SK-N-SH (cell line): ENCODE measurements around the gene ADAMTS13. TPM values are rescaled to one million over a fixed set of nuclear protein-coding genes. Genes with fewer than 3 reads are reported as not detected.

ENCODE experiments used
- CTCF ChIA-PET: fragments of 300-600, 350-600 bp; formaldehyde crosslinking; extraction: SDS; loops from one replicate; lab custom pipeline; 2021; lab: Yijun Ruan, JAX
- POLR2A ChIA-PET: fragments of 350-600 bp; sonication (Branson Sonifier 250); formaldehyde crosslinking; extraction: SDS; loops from one replicate; lab custom pipeline; 2020; ENCODE audit warnings: antibody characterized with exemption, inconsistent platforms; lab: Yijun Ruan, JAX
- DNase-seq: peaks from one replicate; pipeline ENCODE4 v3.0.0; 2012
- H2AFZ ChIP-seq: fragments of 200-600 bp; sonication (generic); 2 replicates; pipeline ENCODE4 v1.8.1; 2016; ENCODE audit warnings: antibody characterized with exemption, mild to moderate bottlenecking, low read depth
- H3F3A ChIP-seq: fragments of 200-600 bp; sonication (generic); replicated peaks from 2 replicates; pipeline ENCODE3; 2016; ENCODE audit warnings: antibody characterized with exemption, mild to moderate bottlenecking; ENCODE audit not compliant: insufficient read depth
- H3K27ac ChIP-seq, 2 experiments: fragments of 200-500 bp in 1 of 2; fragments of 200-600 bp in 1 of 2; sonication (Bioruptor generic) in 1 of 2; sonication (generic), shearing (Covaris generic) in 1 of 2; 2 replicates each; pipeline versions ENCODE4 v1.5.1 to v1.6.1; 2014 to 2016; ENCODE audit warnings: low read depth in 2 of 2, inconsistent platforms in 1 of 2, low read length in 1 of 2, mild to moderate bottlenecking in 1 of 2, mixed read lengths in 1 of 2
- H3K27me3 ChIP-seq: fragments of 200-600 bp; sonication (generic), shearing (Covaris generic); 2 replicates; pipeline ENCODE4 v1.6.1; 2016; ENCODE audit warnings: mixed run types; ENCODE audit not compliant: insufficient read depth
- H3K36me3 ChIP-seq, 2 experiments: fragments of 200-500 bp in 1 of 2; fragments of 200-600 bp in 1 of 2; sonication (Bioruptor generic) in 1 of 2; sonication (generic) in 1 of 2; replicated peaks in 1 of 2; 2 replicates each; pipeline versions ENCODE3 to v1.5.1; 2014 to 2016; ENCODE audit warnings: low read length in 1 of 2, mild to moderate bottlenecking in 1 of 2; ENCODE audit not compliant: insufficient read depth in 2 of 2, control insufficient read depth in 1 of 2
- H3K4me1 ChIP-seq, 2 experiments: fragments of 200-500 bp in 1 of 2; fragments of 200-600 bp in 1 of 2; sonication (Bioruptor generic) in 1 of 2; sonication (generic), shearing (Covaris generic) in 1 of 2; 2 replicates each; pipeline versions ENCODE4 v1.5.1 to v1.6.1; 2014 to 2016; ENCODE audit warnings: low read depth in 1 of 2, low read length in 1 of 2, mixed run types in 1 of 2; ENCODE audit not compliant: insufficient read depth in 2 of 2, control insufficient read depth in 1 of 2
- H3K4me2 ChIP-seq: fragments of 200-600 bp; sonication (generic), shearing (Covaris generic); 2 replicates; pipeline ENCODE4 v1.6.1; 2017; ENCODE audit warnings: mixed run types
- H3K4me3 ChIP-seq, 2 experiments: fragments of 200-500 bp in 1 of 2; fragments of 200-600 bp in 1 of 2; sonication (Bioruptor generic) in 1 of 2; sonication (generic), shearing (Covaris generic) in 1 of 2; 2 replicates each; pipeline versions ENCODE4 v1.5.1 to v1.8.1; 2014 to 2016; ENCODE audit warnings: low read depth in 2 of 2, inconsistent platforms in 1 of 2, low read length in 1 of 2, mild to moderate bottlenecking in 1 of 2, mixed read lengths in 1 of 2, moderate library complexity in 1 of 2
- H3K79me2 ChIP-seq: fragments of 200-600 bp; sonication (generic); 2 replicates; pipeline ENCODE4 v1.8.1; 2017; ENCODE audit warnings: mild to moderate bottlenecking; ENCODE audit not compliant: insufficient read depth
- H3K9ac ChIP-seq: fragments of 200-600 bp; sonication (generic); 2 replicates; pipeline ENCODE4 v1.6.1; 2017; ENCODE audit warnings: mixed run types
- H3K9me2 ChIP-seq: fragments of 200-600 bp; sonication (generic); 2 replicates; pipeline ENCODE4 v1.6.1; 2017; ENCODE audit warnings: mixed run types
- H3K9me3 ChIP-seq: fragments of 200-600 bp; sonication (generic); 2 replicates; pipeline ENCODE4 v1.6.1; 2017; ENCODE audit warnings: mixed run types, mild to moderate bottlenecking, moderate library complexity
- H4K20me1 ChIP-seq: fragments of 200-600 bp; sonication (generic); 2 replicates; pipeline ENCODE4 v1.6.1; 2017; ENCODE audit warnings: mild to moderate bottlenecking, mixed run types; ENCODE audit not compliant: insufficient read depth
- CHD2 ChIP-seq: fragments of 150-350 bp; IDR thresholded peaks from 2 replicates; pipeline ENCODE4 v1.6.1; 2018; ENCODE audit warnings: low read length; ENCODE audit not compliant: partially characterized antibody
- CTCF ChIP-seq: fragments of 200-600 bp; sonication (generic); IDR thresholded peaks from 2 replicates; pipeline ENCODE4 v1.6.1; 2017; ENCODE audit warnings: antibody characterized with exemption, mild to moderate bottlenecking, moderate library complexity
- ELF1 ChIP-seq: IDR thresholded peaks from 2 replicates; pipeline ENCODE4 v1.4.0; 2012
- FOSL2 ChIP-seq: IDR thresholded peaks from 2 replicates; pipeline ENCODE4 v1.4.0; 2012; ENCODE audit warnings: low read depth, mild to moderate bottlenecking, moderate library complexity, borderline replicate concordance
- GABPA ChIP-seq: IDR thresholded peaks from 2 replicates; pipeline ENCODE4 v1.4.0; 2012; ENCODE audit warnings: low read depth, mild to moderate bottlenecking
- GATA2 ChIP-seq: sonication (generic); formaldehyde crosslinking; IDR thresholded peaks from 2 replicates; pipeline ENCODE4 v1.5.0; 2020; ENCODE audit warnings: mild to moderate bottlenecking, missing genetic modification reagents
- MAX ChIP-seq: IDR thresholded peaks from 2 replicates; pipeline ENCODE4 v1.4.0; 2012; ENCODE audit warnings: low read depth
- NFIC ChIP-seq: IDR thresholded peaks from 2 replicates; pipeline ENCODE4 v1.4.0; 2012; ENCODE audit warnings: borderline replicate concordance
- POLR2AphosphoS5 ChIP-seq: IDR thresholded peaks from 2 replicates; pipeline ENCODE4 v1.6.1; 2012; ENCODE audit warnings: low read depth, low read length
- RAD21 ChIP-seq: IDR thresholded peaks from 2 replicates; pipeline ENCODE4 v1.6.1; 2012; ENCODE audit warnings: mild to moderate bottlenecking, low read length
- RCOR1 ChIP-seq: fragments of 150-350 bp; IDR thresholded peaks from 2 replicates; pipeline ENCODE4 v1.6.1; 2017; ENCODE audit warnings: antibody characterized with exemption, low read length
- RFX5 ChIP-seq: IDR thresholded peaks from 2 replicates; pipeline ENCODE4 v1.6.1; 2012; ENCODE audit warnings: mild to moderate bottlenecking, improper control_type of control experiment, low read length
- RXRA ChIP-seq: IDR thresholded peaks from 2 replicates; pipeline ENCODE4 v1.4.0; 2012; ENCODE audit warnings: low read depth, mild to moderate bottlenecking, borderline replicate concordance
- TAF1 ChIP-seq: IDR thresholded peaks from 2 replicates; pipeline ENCODE4 v1.6.1; 2012; ENCODE audit warnings: low read depth, mild to moderate bottlenecking, low read length, moderate library complexity, borderline replicate concordance
- TCF12 ChIP-seq: IDR thresholded peaks from 2 replicates; pipeline ENCODE4 v1.4.0; 2012
- WGBS: methylation state at CpG from one replicate; pipeline ENCODE4 v1.1.6; 2017; ENCODE audit warnings: low lambda C conversion rate; 5-methylcytosine and 5-hydroxymethylcytosine counted together
- polyA plus RNA-seq, 3 experiments: library from polyadenylated mRNA; depleted of rRNA; stranded (reverse); fragments of >200 nt; gene quantifications; 2 replicates each; pipeline ENCODE4 v1.2.3, GENCODE V29; 2012
- TF ChIP-seq, protein P1 (sequence below): IDR thresholded peaks from 2 replicates; pipeline ENCODE4; 2012

Gene ADAMTS13
- polyA plus RNA-seq, 1 of the 3 experiments (the other 2 are of a cell fraction), result 10.6 TPM

DNA sequence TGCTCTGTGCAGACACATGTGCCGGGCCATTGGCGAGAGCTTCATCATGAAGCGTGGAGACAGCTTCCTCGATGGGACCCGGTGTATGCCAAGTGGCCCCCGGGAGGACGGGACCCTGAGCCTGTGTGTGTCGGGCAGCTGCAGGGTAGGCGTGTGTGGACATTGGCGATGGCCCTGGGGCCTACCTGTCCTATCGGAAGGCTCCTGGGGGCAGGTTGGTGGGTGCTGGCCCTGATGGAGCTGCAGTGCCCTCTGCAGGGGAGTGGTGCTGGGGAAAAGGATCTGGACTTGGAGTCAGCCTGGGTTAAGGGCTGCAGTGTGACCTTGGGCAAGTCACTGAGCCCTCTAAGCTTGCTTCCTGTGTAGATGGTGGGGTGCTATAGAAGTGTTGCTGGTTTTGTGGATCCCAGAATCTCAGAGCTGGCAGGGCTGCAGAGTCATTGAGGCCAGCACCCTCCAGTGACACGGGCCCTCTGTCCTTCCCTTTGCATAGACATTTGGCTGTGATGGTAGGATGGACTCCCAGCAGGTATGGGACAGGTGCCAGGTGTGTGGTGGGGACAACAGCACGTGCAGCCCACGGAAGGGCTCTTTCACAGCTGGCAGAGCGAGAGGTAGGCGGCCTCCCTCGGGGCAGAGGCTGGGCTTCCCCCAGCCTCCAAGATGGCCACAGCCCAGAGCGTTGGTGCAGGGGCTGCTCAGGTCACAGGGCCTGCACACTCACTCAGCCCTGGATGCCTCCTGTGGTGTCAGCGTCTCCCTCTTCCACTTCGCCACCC lies 15.8 kb downstream of the ADAMTS13 start (continued):
- TF ChIP-seq RAD21, result no peak
- no peak for TF ChIP-seq RXRA
- no peak for TF ChIP-seq MAX
- TF ChIP-seq POLR2AphosphoS5, result no peak
- TF ChIP-seq CTCF, result no peak

GRCh38 chr9:133439337-133439736 lies 17.2 kb downstream of the ADAMTS13 start:
- TF ChIP-seq TCF12 (no peak), TAF1 (no peak), GABPA (no peak), RFX5 (no peak), RCOR1 (no peak), GATA2 (CRISPR knock-in tag) (no peak), CHD2 (no peak), FOSL2 (no peak), ELF1 (no peak), CTCF (no peak), NFIC (no peak)
- TF ChIP-seq, protein P1, sequence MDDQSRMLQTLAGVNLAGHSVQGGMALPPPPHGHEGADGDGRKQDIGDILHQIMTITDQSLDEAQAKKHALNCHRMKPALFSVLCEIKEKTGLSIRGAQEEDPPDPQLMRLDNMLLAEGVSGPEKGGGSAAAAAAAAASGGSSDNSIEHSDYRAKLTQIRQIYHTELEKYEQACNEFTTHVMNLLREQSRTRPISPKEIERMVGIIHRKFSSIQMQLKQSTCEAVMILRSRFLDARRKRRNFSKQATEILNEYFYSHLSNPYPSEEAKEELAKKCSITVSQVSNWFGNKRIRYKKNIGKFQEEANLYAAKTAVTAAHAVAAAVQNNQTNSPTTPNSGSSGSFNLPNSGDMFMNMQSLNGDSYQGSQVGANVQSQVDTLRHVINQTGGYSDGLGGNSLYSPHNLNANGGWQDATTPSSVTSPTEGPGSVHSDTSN, result no peak
- ChIA-PET CTCF (interaction anchor here (0.9 kb wide), 1 partner anchor 47 kb away, joined by 3 read pairs; no protein-coding TSS in a partner anchor), POLR2A (no interaction called here)
- Histone ChIP-seq H3K4me2 (no peak overlapping the region), H3K4me1 (no peaks in the 10 kb centered on the region), H3K9me3 (no peaks in the 10 kb centered on the region), H3K27me3 (no peaks in the 10 kb centered on the region), H3K36me3 (no peaks in the 10 kb centered on the region), H3K79me2 (no peaks in the 10 kb centered on the region), H4K20me1 (no peaks in the 10 kb centered on the region), H2AFZ (no peak overlapping the region), H3K9me2 (no peaks in the 10 kb centered on the region), H3F3A (no peaks in the 10 kb centered on the region), H3K9ac (no peak overlapping the region), H3K4me3 (no peak overlapping the region), H3K27ac (no peak overlapping the region)
- WGBS, result 64% methylated on average over 4 of the region's 4 CpGs
- DNase-seq, result no peak
